ENCODE results near the gene DNAH2.

- TF ChIP-seq CTCF (IDR thresholded peaks at IDR 0.05) = no peak
- TF ChIP-seq POLR2AphosphoS5 (IDR thresholded peaks at IDR 0.05) = no peak
These were observed 32.6 kb upstream of the DNAH2 start for GRCh38 chr17:7684851-7685532.
